ENCODE measurements around the gene FBXW9.
A peak's percentile ranks its signal among the peaks of the same experiment; 100 is the strongest.
"Not testable (repeated sequence)": the region's sequence is repeated elsewhere in the genome, so short reads cannot be mapped to it uniquely, and the experiment has no call there.

Gene FBXW9

GRCh38 chr19:12696366-12697335 lies at the start of gene FBXW9:
TSS of gene FBXW9 (minus strand) at chr19:12696631. CDS start at chr19:12696581, 50 bp downstream.
- peak; percentile 34 for DNase-seq

DNA sequence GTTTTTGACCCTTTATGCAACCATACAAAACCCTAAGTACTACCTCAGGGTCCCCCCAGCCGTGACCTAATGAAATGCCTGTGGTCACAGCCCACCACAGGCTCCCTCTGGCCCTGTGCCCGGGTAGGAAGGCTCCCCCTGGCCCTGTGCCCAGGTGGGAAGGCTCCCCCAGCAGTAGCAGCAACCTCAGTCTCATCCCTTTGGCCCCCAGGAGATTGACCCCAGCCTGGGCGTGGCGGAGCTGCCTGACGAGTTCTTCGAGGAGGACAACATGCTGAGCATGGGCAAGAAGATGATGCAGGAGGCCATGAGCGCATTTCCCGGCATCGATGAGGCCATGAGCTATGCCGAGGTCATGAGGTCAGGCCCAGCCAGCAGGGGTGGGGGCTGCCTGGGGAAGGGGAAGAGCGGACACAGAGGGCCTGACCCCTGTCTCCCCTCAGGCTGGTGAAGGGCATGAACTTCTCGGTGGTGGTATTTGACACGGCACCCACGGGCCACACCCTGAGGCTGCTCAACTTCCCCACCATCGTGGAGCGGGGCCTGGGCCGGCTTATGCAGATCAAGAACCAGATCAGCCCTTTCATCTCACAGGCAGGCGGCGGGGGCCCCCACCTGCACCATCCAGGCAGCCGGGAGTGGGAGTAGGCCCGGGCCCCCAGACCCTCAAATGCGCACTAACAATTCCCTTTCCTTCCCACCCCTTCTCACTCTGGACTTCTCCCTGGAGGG lies 48.9 kb upstream of the FBXW9 start:
- no peak for DNase-seq

DNA sequence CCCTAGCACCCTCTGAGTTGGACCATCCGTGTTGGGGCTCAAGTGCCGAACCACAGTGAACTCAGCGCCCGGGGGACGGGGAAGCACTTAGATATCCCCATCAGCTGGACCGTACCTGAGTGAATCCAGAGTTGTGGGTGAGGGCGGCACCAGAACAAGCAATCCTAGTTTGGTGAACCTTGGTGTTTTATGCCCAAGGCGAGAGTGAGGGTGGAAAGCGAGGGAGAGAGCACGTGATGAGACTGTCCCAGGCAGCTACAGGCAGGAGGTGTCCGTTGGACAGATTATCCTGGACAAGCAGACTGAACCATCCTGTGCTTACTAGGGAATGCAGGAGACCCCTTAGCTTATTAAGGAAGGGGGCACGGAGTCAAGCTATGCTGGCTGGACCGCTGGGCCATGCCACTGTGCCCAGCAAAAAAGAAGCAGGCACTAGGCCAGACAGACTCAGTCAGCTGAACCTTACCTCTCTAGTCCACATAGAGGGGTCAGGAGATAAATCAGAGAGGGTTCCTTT lies 41.5 kb upstream of the FBXW9 start:
- DNase-seq, result no peak

GRCh38 chr19:12736995-12737834 lies 40.8 kb upstream of the FBXW9 start, which contains the start of gene GET3:
TSS of gene GET3 (plus strand) at chr19:12737497. CDS start at chr19:12737506, 9 bp downstream.
- no peak for DNase-seq

DNA sequence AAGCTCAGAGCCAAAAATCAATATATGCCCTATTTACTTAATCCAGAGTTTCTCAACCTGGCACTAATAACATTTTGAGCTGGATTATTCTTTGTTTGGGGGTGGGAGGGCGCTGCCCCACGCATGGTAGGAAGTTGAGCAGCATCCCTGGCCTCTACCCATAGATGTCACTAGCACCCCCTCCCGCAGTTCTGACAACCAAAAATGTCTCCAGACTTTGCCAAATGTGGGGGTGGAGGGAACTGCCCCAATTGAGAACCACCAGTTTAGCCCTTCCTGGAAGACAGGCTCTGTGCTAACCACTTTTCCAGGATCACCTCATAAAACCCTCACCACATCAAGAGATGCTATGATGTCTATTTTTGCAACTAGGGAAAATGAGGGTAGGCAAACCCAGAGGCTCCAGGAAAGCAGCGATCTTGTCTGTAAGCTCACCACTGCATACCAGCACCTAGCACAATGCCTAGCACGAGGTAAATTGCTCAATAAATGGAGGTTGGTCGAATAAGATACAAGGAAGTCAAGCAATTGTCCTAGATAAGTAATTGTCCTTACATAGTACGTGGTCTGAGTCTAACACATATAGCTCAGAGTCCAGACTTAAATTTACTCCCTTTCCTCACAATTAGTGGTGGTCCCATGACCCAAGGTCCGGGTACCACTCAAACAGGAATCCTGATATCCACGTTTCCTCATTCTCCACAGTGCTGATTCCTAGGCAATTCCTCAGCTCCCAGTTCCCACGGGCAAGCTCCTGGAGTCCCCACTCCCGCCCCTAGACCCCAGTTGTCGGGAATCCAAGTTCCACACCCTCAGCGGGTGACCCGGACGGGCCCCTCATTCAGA lies 37.2 kb upstream of the FBXW9 start:
- DNase-seq, result no peak

DNA sequence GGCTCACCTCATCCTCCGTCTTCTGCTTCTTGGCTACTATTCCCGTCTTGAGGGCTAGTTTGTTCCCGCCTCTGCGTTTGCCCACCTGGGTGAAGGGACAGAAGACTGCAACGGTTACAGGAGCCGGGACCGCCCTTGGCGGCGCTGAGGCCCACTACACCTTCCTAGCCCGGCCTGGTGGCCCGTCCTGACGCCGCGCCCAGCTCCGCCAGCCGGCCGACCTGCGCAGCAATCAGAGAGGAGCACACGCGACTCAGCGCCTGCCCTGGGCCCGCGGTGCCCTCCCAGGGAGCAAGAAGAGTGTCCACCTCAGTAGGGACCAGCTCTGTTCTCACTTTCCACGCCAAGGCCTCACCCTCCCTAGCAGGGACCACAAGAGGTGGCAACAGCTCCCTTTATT lies 34.9 kb upstream of the FBXW9 start:
- DNase-seq, result no peak

- DNase-seq, result no peak
These were observed 33.6 kb upstream of the FBXW9 start for GRCh38 chr19:12730064-12730463.

- no peak for DNase-seq
These were observed 31.5 kb upstream of the FBXW9 start for GRCh38 chr19:12727745-12728433.

GRCh38 chr19:12726988-12727316 lies 30.5 kb upstream of the FBXW9 start:
- no peak for DNase-seq

DNA sequence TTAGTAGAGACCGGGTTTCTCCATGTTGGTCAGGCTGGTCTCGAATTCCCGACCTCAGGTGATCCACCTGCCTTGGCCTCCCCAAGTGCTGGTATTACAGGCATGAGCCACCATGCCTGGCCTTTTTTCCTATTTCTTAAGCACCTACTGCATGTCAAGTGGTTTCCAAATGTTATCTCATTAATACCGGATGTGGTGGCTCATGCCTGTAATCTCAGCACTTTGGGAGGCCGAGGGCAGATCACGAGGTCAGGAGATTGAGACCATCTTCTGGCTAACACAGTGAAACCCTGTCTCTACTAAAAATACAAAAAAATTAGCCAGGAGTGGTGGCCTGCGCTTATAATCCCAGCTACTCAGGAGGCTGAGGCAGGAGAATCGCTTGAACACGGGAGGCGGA lies 29.2 kb upstream of the FBXW9 start:
- not testable (repeated sequence) for DNase-seq

DNA sequence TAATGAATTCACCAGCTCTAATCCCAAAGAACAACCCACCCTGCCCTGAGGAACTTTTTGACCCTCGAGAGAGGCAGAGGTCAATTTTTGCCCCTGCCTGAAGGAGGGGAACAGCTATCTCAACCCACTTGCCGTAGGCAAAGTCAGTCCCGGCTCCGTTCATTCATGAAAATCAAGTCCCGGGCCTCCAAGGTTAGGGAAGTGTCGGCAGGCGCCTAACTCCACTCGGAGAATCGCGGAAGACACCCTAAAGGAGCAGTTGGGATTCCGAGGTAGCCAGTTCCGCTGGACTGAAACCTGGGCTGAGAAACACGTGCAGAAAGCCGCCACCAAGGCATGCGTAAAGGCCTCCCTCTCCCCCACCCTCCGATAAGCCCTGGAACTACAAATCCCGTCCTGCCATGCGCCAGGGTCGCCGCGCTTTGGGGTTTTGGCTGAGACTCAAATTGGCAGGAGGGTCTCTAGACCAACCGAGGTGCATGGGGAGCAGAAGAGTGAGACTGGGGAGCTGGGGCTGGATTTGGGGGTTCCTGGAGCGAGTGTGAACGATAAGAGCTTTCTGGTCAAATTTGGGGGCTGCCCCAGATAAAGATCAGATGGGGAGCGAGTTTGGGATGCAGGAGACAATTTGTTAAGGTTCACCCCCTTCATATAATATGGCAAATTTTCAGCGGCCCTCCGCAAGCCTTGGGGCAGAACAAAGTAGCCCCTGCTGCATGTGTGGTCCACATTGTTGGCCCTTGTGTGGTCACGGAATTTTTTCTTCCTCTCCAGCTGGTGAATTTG lies 27.4 kb upstream of the FBXW9 start, which contains the start of gene TNPO2:
TNPO2 (minus strand) TSS at position 292 of the 786 bp plus-strand sequence. CDS start 2,955 bp downstream, outside the sequence.
- DNase-seq, result no peak

- no peak for DNase-seq
These were observed 26.9 kb upstream of the FBXW9 start for GRCh38 chr19:12723381-12723640.

DNA sequence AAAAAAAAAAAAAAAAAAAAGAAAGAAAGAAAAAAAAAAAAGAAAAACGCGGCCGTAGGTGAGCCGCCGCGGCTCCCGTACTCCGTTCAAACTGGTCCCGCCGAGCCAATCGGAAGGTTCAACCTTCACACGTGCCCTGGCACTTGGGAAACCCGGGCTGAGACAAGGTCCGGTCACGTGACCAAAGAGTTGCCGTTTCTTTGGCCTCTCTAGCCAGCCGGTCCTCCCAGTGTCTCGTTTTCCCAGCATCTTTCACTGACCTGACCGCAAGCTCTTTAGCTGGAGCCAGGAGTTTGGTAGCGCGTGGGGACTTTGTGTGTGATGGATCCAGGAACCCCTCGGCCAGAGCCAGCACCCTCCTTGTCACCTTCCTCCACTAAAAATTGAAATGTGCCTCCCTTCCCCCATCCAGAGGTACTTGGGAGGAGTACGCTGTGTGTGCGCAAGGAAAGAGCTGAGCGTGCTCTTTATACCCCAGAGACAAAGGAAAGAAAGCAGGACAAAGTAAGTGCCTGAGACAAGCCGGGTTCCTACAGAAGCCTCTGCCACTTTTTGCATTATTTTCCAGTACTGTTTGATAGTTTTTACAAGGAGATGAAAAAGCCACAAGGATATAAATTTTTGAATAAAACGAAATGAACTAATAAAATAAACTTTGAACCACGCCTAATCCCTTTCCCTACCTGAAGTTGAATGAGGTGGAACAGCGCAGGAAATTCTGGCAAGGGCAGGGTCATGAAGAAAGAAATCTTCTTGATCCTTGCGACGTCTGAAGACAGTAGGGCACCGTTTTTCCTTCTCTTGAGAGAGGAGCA lies 26.3 kb upstream of the FBXW9 start:
- no peak for DNase-seq

DNA sequence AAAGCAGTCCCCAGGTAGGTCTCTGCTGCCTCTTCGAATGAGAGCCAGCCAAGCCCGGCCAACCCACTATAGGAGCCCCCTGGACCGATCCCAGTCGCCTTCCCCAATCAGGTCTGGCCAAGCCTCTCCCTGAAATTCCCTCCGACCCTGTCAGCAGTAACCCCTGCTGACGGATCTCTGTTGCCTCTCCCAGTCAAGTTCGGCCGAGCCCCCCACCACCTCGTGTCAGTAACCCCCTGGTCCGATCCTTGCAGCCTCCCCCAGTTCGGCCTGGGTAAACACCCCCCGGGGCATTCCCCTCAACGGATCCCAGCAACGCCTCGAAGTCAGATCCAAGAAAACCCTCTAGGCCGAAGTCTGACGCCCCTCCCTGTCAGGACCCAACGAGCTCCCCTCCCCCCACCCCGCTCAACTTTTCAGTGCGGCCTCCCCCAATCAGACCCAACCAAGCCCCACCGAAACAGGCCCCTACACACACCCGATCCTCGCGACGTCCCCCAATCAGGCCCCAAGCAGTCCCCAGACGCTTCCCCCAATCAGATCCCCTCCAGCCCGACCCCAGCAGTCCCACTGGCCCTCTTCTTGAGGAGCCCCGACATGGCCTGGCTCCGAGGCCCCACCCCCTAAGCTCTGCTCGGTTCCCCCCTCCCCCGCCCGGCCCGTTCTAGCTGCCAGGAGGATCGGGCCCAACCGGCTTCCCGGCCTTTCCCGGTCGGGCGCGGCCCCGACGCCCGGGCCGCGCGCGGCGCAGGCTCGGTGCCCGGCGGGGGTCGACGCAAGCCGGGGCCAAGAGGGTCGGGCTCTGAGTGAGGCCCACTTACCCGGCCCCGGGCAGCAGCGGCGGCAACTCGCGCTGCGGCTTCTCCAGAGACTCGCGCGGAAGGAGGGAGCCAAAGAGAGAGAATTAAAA lies 25.5 kb upstream of the FBXW9 start:
- DNase-seq, result no peak

GRCh38 chr19:12720851-12721655 lies 24.6 kb upstream of the FBXW9 start:
- no peak for DNase-seq

- DNase-seq, result no peak
These were observed 23.9 kb upstream of the FBXW9 start for GRCh38 chr19:12720296-12720695.

DNA sequence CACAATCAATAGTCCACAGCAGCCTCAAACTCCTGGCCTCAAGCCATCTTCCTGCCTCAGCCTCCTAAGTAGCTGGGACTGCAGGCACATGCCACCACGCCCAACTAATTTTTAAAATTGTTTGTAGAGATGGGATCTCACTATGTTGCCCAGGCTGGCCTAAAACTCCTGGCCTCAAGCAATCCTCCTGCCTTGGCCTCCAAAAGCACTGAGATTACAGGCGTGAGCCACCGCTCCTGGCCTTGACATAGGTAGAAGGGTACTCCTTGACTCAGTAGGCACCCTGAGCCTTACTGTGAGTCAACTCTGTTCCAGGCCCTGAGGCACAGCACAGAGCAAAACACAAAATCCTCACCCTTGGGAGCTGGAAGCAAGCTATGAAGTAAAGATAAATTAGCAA lies 19.5 kb upstream of the FBXW9 start:
- no peak for DNase-seq

GRCh38 chr19:12715102-12715501 lies 18.7 kb upstream of the FBXW9 start:
- no peak for DNase-seq

Data from cortex of kidney (tissue), 1 donor.